Measurements from ENCODE around the gene ALG1L2. TPM values are rescaled to one million over a fixed set of nuclear protein-coding genes. Genes with fewer than 3 reads are reported as not detected.
A peak's percentile ranks its signal among the peaks of the same experiment; 100 is the strongest.
"Not testable (repeated sequence)": the region's sequence is repeated elsewhere in the genome, so short reads cannot be mapped to it uniquely, and the experiment has no call there.

The ALG1L2 gene
- total and polyA plus RNA-seq, 2 experiments from 2014 or later: 0.63 TPM; not detected in 1

- H3K9me3 ChIP-seq (ENCODE audit: low read depth): no peaks in the 10 kb centered on the region
- H3K4me2 ChIP-seq (ENCODE audit: unreplicated experiment): no peak overlapping the region
- H3K9me2 ChIP-seq (ENCODE audit: insufficient read depth): no peaks in the 10 kb centered on the region
- H3K27me3 ChIP-seq (replicated peaks; ENCODE audit: insufficient read depth): no peaks in the 10 kb centered on the region
- peak; percentile 3 for DNase-seq
- H3K36me3 ChIP-seq (ENCODE audit: low read depth): no peaks in the 10 kb centered on the region
- no peaks in the 10 kb centered on the region for H3K79me2 ChIP-seq (ENCODE audit: insufficient read depth)
- 0 out of 2 replicates have a peak, but pooled peaks cover 6% of the 10 kb centered on the region for H3F3A ChIP-seq (ENCODE audit: insufficient read depth)
- no peak overlapping the region for H3K27ac ChIP-seq
- no peak for TF ChIP-seq EZH2phosphoT487 (IDR thresholded peaks at IDR 0.05; ENCODE audit: insufficient read depth, low read depth)
- no peak for TF ChIP-seq EZH2 (IDR thresholded peaks at IDR 0.05; ENCODE audit: insufficient read depth, poor library complexity, severe bottlenecking)
- H3K4me1 ChIP-seq (ENCODE audit: insufficient read depth): peaks cover 1% of the 10 kb centered on the region
- H3K9ac ChIP-seq: no peak overlapping the region
- H2AFZ ChIP-seq: no peak overlapping the region
- no peaks in the 10 kb centered on the region for H4K20me1 ChIP-seq (ENCODE audit: insufficient read depth)
- in situ Hi-C loops (cut with MboI): no loop called here
- no peak overlapping the region for H3K4me3 ChIP-seq
These were observed 36.3 kb downstream of the ALG1L2 start for GRCh38 chr3:130117933-130118332.

GRCh38 chr3:130119824-130120223, 38.2 kb downstream of the ALG1L2 start:
- H3K4me3 ChIP-seq; H3K9ac ChIP-seq; H3K4me1 ChIP-seq (ENCODE audit: insufficient read depth); H4K20me1 ChIP-seq (ENCODE audit: insufficient read depth); H3K27me3 ChIP-seq (replicated peaks; ENCODE audit: insufficient read depth); H3K27ac ChIP-seq; H3K36me3 ChIP-seq (ENCODE audit: low read depth); H3K9me2 ChIP-seq (ENCODE audit: insufficient read depth); H2AFZ ChIP-seq; H3F3A ChIP-seq (ENCODE audit: insufficient read depth); in situ Hi-C loops (cut with MboI); DNase-seq; H3K79me2 ChIP-seq (ENCODE audit: insufficient read depth); H3K9me3 ChIP-seq (ENCODE audit: low read depth); H3K4me2 ChIP-seq (ENCODE audit: unreplicated experiment): not testable (repeated sequence)
- 50 to 61% methylated on average over 9 of the region's 9 CpGs for WGBS, 2 experiments (ENCODE audit: low coverage in 1 of 2, low lambda C conversion rate in 2 of 2, missing lambda C conversion rate in 2 of 2)

GRCh38 chr3:130120291-130120690, 38.7 kb downstream of the ALG1L2 start:
- in situ Hi-C loops (cut with MboI); H3K4me1 ChIP-seq (ENCODE audit: insufficient read depth); H3F3A ChIP-seq (ENCODE audit: insufficient read depth); H3K9ac ChIP-seq; H3K9me2 ChIP-seq (ENCODE audit: insufficient read depth); H3K4me2 ChIP-seq (ENCODE audit: unreplicated experiment); H3K36me3 ChIP-seq (ENCODE audit: low read depth); DNase-seq; H3K27ac ChIP-seq; H4K20me1 ChIP-seq (ENCODE audit: insufficient read depth); H3K79me2 ChIP-seq (ENCODE audit: insufficient read depth); H2AFZ ChIP-seq; H3K4me3 ChIP-seq; H3K27me3 ChIP-seq (replicated peaks; ENCODE audit: insufficient read depth); H3K9me3 ChIP-seq (ENCODE audit: low read depth): not testable (repeated sequence)
- WGBS, 2 experiments (ENCODE audit: low coverage in 1 of 2, low lambda C conversion rate in 2 of 2, missing lambda C conversion rate in 2 of 2): 57 to 59% methylated on average over 3 of the region's 3 CpGs

- H3K4me1 ChIP-seq (ENCODE audit: insufficient read depth); in situ Hi-C loops (cut with MboI); H4K20me1 ChIP-seq (ENCODE audit: insufficient read depth); H3K27me3 ChIP-seq (replicated peaks; ENCODE audit: insufficient read depth); H3K4me3 ChIP-seq; H3K36me3 ChIP-seq (ENCODE audit: low read depth); H3K9ac ChIP-seq; H3K27ac ChIP-seq; H3K9me3 ChIP-seq (ENCODE audit: low read depth); H2AFZ ChIP-seq; H3K79me2 ChIP-seq (ENCODE audit: insufficient read depth); H3F3A ChIP-seq (ENCODE audit: insufficient read depth); H3K9me2 ChIP-seq (ENCODE audit: insufficient read depth): not testable (repeated sequence)
- WGBS, 2 experiments (ENCODE audit: low coverage in 1 of 2, low lambda C conversion rate in 2 of 2, missing lambda C conversion rate in 2 of 2): 35 to 37% methylated on average over 17 of the region's 17 CpGs
- H3K4me2 ChIP-seq (ENCODE audit: unreplicated experiment): peak overlapping the region; percentile 27
- DNase-seq: peak; percentile 14
These were observed 41.5 kb downstream of the ALG1L2 start for GRCh38 chr3:130122891-130123775.

GRCh38 chr3:130125406-130125805, 43.8 kb downstream of the ALG1L2 start:
- in situ Hi-C loops (cut with MboI): loop anchor here (25.0 kb wide), 1 partner anchor 112 kb away; no protein-coding TSS in a partner anchor
- not testable (repeated sequence) for H3K36me3 ChIP-seq (ENCODE audit: low read depth); DNase-seq; H3K9me2 ChIP-seq (ENCODE audit: insufficient read depth); H3K4me1 ChIP-seq (ENCODE audit: insufficient read depth); H4K20me1 ChIP-seq (ENCODE audit: insufficient read depth); H3K9ac ChIP-seq; H3F3A ChIP-seq (ENCODE audit: insufficient read depth); H3K79me2 ChIP-seq (ENCODE audit: insufficient read depth); H3K4me2 ChIP-seq (ENCODE audit: unreplicated experiment); H3K4me3 ChIP-seq; H2AFZ ChIP-seq; H3K27me3 ChIP-seq (replicated peaks; ENCODE audit: insufficient read depth); H3K27ac ChIP-seq; H3K9me3 ChIP-seq (ENCODE audit: low read depth)
- WGBS, 2 experiments (ENCODE audit: low coverage in 1 of 2, low lambda C conversion rate in 2 of 2, missing lambda C conversion rate in 2 of 2): 86 to 87% methylated on average over 2 of the region's 2 CpGs

- H3K4me1 ChIP-seq (ENCODE audit: insufficient read depth); H3F3A ChIP-seq (ENCODE audit: insufficient read depth); H4K20me1 ChIP-seq (ENCODE audit: insufficient read depth); H2AFZ ChIP-seq; H3K36me3 ChIP-seq (ENCODE audit: low read depth); H3K9me2 ChIP-seq (ENCODE audit: insufficient read depth); H3K27me3 ChIP-seq (replicated peaks; ENCODE audit: insufficient read depth); H3K9me3 ChIP-seq (ENCODE audit: low read depth); H3K79me2 ChIP-seq (ENCODE audit: insufficient read depth); H3K4me2 ChIP-seq (ENCODE audit: unreplicated experiment); H3K27ac ChIP-seq; H3K4me3 ChIP-seq; H3K9ac ChIP-seq: not testable (repeated sequence)
- in situ Hi-C loops (cut with MboI): loop anchor here (25.0 kb wide), 1 partner anchor 101 kb away; no protein-coding TSS in a partner anchor
- peak; percentile 2 for DNase-seq
- WGBS, 2 experiments (ENCODE audit: low coverage in 1 of 2, low lambda C conversion rate in 2 of 2, missing lambda C conversion rate in 2 of 2): 53 to 61% methylated on average over 7 of the region's 7 CpGs
These were observed 54.7 kb downstream of the ALG1L2 start for GRCh38 chr3:130136337-130136736.

GRCh38 chr3:130137685-130138084, 56.1 kb downstream of the ALG1L2 start:
- not testable (repeated sequence) for H3K4me2 ChIP-seq (ENCODE audit: unreplicated experiment); H3K27me3 ChIP-seq (replicated peaks; ENCODE audit: insufficient read depth); DNase-seq; H3K27ac ChIP-seq; H2AFZ ChIP-seq; H3K9ac ChIP-seq; H3K79me2 ChIP-seq (ENCODE audit: insufficient read depth); H3K4me1 ChIP-seq (ENCODE audit: insufficient read depth); H3F3A ChIP-seq (ENCODE audit: insufficient read depth); H3K9me3 ChIP-seq (ENCODE audit: low read depth); H4K20me1 ChIP-seq (ENCODE audit: insufficient read depth); H3K9me2 ChIP-seq (ENCODE audit: insufficient read depth); H3K36me3 ChIP-seq (ENCODE audit: low read depth); H3K4me3 ChIP-seq
- WGBS, 2 experiments (ENCODE audit: low coverage in 1 of 2, low lambda C conversion rate in 2 of 2, missing lambda C conversion rate in 2 of 2): 49 to 50% methylated on average over 2 of the region's 2 CpGs
- in situ Hi-C loops (cut with MboI): loop anchor here (25.0 kb wide), 1 partner anchor 100 kb away; no protein-coding TSS in a partner anchor

Data from GM23248 (cell line).